Neural cell (in vitro differentiated cells): Measurements from ENCODE around the gene ANKRD66. TPM values are rescaled to one million over a fixed set of nuclear protein-coding genes. Genes with fewer than 3 reads are reported as not detected.

Source experiments
- H2AFZ ChIP-seq: fragments of 200-600, 300-800 bp; sonication (generic), shearing (Covaris generic); 2 replicates; pipeline ENCODE4 v1.6.0; 2014; ENCODE audit warnings: low read depth, mild to moderate bottlenecking, antibody characterized with exemption, low read length, moderate library complexity
- H3F3A ChIP-seq: fragments of 200-600 bp; shearing (Covaris generic); 2 replicates; pipeline ENCODE4 v1.6.1; 2016; ENCODE audit warnings: mild to moderate bottlenecking, moderate library complexity, mixed read lengths, antibody characterized with exemption, low read length; ENCODE audit not compliant: insufficient read depth, poor library complexity, severe bottlenecking
- H3K27ac ChIP-seq: fragments of 200-600, 300-800 bp; sonication (generic), shearing (Covaris generic); 2 replicates; pipeline ENCODE4 v1.5.1; 2014; ENCODE audit warnings: mild to moderate bottlenecking, low read length, moderate library complexity
- H3K27me3 ChIP-seq: fragments of 300-800, 200-600 bp; sonication (generic), shearing (Covaris generic); 2 replicates; pipeline ENCODE4 v1.6.0; 2014; ENCODE audit warnings: mild to moderate bottlenecking, low read depth, low read length, moderate library complexity; ENCODE audit not compliant: insufficient read depth
- H3K36me3 ChIP-seq: fragments of 300-800, 200-600 bp; sonication (generic), shearing (Covaris generic); 2 replicates; pipeline ENCODE4 v1.5.1; 2014; ENCODE audit warnings: mild to moderate bottlenecking, antibody characterized with exemption, low read length, moderate library complexity; ENCODE audit not compliant: insufficient read depth
- H3K4me2 ChIP-seq: fragments of 300-800, 200-600 bp; sonication (generic), shearing (Covaris generic); 2 replicates; pipeline ENCODE4 v1.6.0; 2014; ENCODE audit warnings: mild to moderate bottlenecking, low read length
- H3K4me3 ChIP-seq: fragments of 300-800, 200-600 bp; sonication (generic), shearing (Covaris generic); 2 replicates; pipeline ENCODE4 v1.5.1; 2014; ENCODE audit warnings: mild to moderate bottlenecking, low read length, moderate library complexity
- H3K79me2 ChIP-seq: fragments of 200-600 bp; shearing (Covaris generic); replicated peaks from 2 replicates; pipeline ENCODE4 v1.6.0; 2014; ENCODE audit warnings: mild to moderate bottlenecking, low read length, moderate library complexity; ENCODE audit not compliant: insufficient read depth
- H3K9ac ChIP-seq: fragments of 300-800, 200-600 bp; sonication (generic), shearing (Covaris generic); 2 replicates; pipeline ENCODE4 v1.6.1; 2016; ENCODE audit warnings: mild to moderate bottlenecking, low read length, mixed read lengths
- H3K9me2 ChIP-seq: fragments of 200-600 bp; shearing (Covaris generic); 2 replicates; pipeline ENCODE4 v1.6.1; 2016; ENCODE audit warnings: mild to moderate bottlenecking, low read length, mixed read lengths; ENCODE audit not compliant: insufficient read depth
- H3K9me3 ChIP-seq: fragments of 200-600, 300-800 bp; sonication (generic), shearing (Covaris generic); 2 replicates; pipeline ENCODE4 v1.6.1; 2016; ENCODE audit warnings: mild to moderate bottlenecking, mixed run types, low read length, moderate library complexity, mixed read lengths
- H4K20me1 ChIP-seq: fragments of 200-600 bp; shearing (Covaris generic); 2 replicates; pipeline ENCODE4 v1.6.1; 2016; ENCODE audit warnings: mild to moderate bottlenecking, mixed run types; ENCODE audit not compliant: insufficient read depth
- CTCF ChIP-seq: fragments of 450-650 bp; IDR thresholded peaks from 2 replicates; pipeline ENCODE4 v1.5.1; 2014; ENCODE audit warnings: antibody characterized with exemption, mild to moderate bottlenecking, moderate library complexity; ENCODE audit not compliant: poor library complexity, severe bottlenecking
- EP300 ChIP-seq: fragments of 450-650 bp; conservative IDR thresholded peaks from 2 replicates; pipeline ENCODE4 v1.6.1; 2014; ENCODE audit warnings: antibody characterized with exemption, mild to moderate bottlenecking, moderate library complexity; ENCODE audit not compliant: poor library complexity, severe bottlenecking
- EZH2 ChIP-seq: fragments of 200-600, 300-800 bp; shearing (Covaris generic), sonication (generic); IDR thresholded peaks from 2 replicates; pipeline ENCODE4 v1.6.1; 2014; ENCODE audit warnings: antibody characterized with exemption, low read length, borderline replicate concordance, mild to moderate bottlenecking; ENCODE audit not compliant: insufficient read depth, poor library complexity, severe bottlenecking
- MXI1 ChIP-seq: fragments of 450-650 bp; conservative IDR thresholded peaks from 2 replicates; pipeline ENCODE4 v1.6.1; 2014; ENCODE audit warnings: antibody characterized with exemption, mild to moderate bottlenecking; ENCODE audit not compliant: poor library complexity, severe bottlenecking
- POLR2AphosphoS5 ChIP-seq: IDR thresholded peaks from 2 replicates; pipeline ENCODE4 v1.6.1; 2012
- RAD21 ChIP-seq: fragments of 450-650 bp; conservative IDR thresholded peaks from 2 replicates; pipeline ENCODE4 v1.6.1; 2014; ENCODE audit warnings: antibody characterized with exemption, mild to moderate bottlenecking, moderate library complexity
- REST ChIP-seq: IDR thresholded peaks from 2 replicates; pipeline ENCODE4 v1.6.1; 2012; ENCODE audit warnings: borderline replicate concordance
- SMC3 ChIP-seq: fragments of 450-650 bp; conservative IDR thresholded peaks from 2 replicates; pipeline ENCODE4 v1.6.1; 2014; ENCODE audit warnings: antibody characterized with exemption, mild to moderate bottlenecking, moderate library complexity; ENCODE audit not compliant: poor library complexity
- TAF1 ChIP-seq: IDR thresholded peaks from 2 replicates; pipeline ENCODE4 v1.6.1; 2012; ENCODE audit warnings: low read depth
- polyA plus RNA-seq: library from polyadenylated mRNA; depleted of rRNA; stranded (reverse); fragments of >200 nt; gene quantifications from 2 replicates; pipeline ENCODE4 v1.2.3, GENCODE V29; 2014

Gene ANKRD66
- polyA plus RNA-seq, 1 donor from 2014 or later = not detected

GRCh38 chr6:46792635-46793034 is 45.9 kb downstream of the ANKRD66 start:
- H3K9me3 ChIP-seq = no peaks in the 10 kb centered on the region

GRCh38 chr6:46793138-46793537 is 46.4 kb downstream of the ANKRD66 start, which contains the start of gene MEP1A:
Gene MEP1A, plus strand, starts transcription at chr6:46793389. Its CDS starts 10 bp downstream, at chr6:46793399.
- no peak within 1 kb of the TSS for H3K4me3 ChIP-seq
- no peak within 1 kb of the TSS for H3K27ac ChIP-seq
- H3K9ac ChIP-seq = no peak within 1 kb of the TSS
- H3F3A ChIP-seq = no peaks in the 10 kb centered on the region
- H4K20me1 ChIP-seq = no peaks in the 10 kb centered on the region
- H3K27me3 ChIP-seq = no peaks in the 10 kb centered on the region
- H2AFZ ChIP-seq = no peak within 1 kb of the TSS
- no peaks in the 10 kb centered on the region for H3K9me2 ChIP-seq
- no peak within 1 kb of the TSS for H3K4me2 ChIP-seq
- H3K36me3 ChIP-seq = no peaks in the 10 kb centered on the region
- H3K79me2 ChIP-seq = no peaks in the 10 kb centered on the region
- H3K9me3 ChIP-seq = no peaks in the 10 kb centered on the region
- TF ChIP-seq REST (no peak), CTCF (no peak), SMC3 (no peak), MXI1 (no peak), RAD21 (no peak), TAF1 (no peak), EZH2 (no peak), POLR2AphosphoS5 (no peak)

More at GRCh38 chr6:46792635-46793034, 45.9 kb downstream of the ANKRD66 start:
- Histone ChIP-seq H3K9me2 (no peaks in the 10 kb centered on the region), H3F3A (no peaks in the 10 kb centered on the region), H3K9ac (no peak overlapping the region), H3K4me3 (no peak overlapping the region), H3K79me2 (no peaks in the 10 kb centered on the region), H2AFZ (no peak overlapping the region), H3K36me3 (no peaks in the 10 kb centered on the region), H3K4me2 (no peak overlapping the region), H3K27ac (no peak overlapping the region), H4K20me1 (no peaks in the 10 kb centered on the region), H3K27me3 (no peaks in the 10 kb centered on the region)
- no peak for TF ChIP-seq REST
- no peak for TF ChIP-seq CTCF
- TF ChIP-seq SMC3 = no peak
- no peak for TF ChIP-seq EP300
- no peak for TF ChIP-seq EZH2
